Activated CD4-positive, alpha-beta T cell treated with anti-CD3 and anti-CD28 coated beads, Interleukin-2, amount 50 U/mL, for 1 hour (primary cell): Measurements from ENCODE around the gene LEFTY2.
"Not testable (repeated sequence)": the region's sequence is repeated elsewhere in the genome, so short reads cannot be mapped to it uniquely, and the experiment has no call there.

Experiments
- DNase-seq: peaks from one replicate; pipeline ENCODE4 v3.0.0-alpha.2; 2020

LEFTY2 gene

DNA sequence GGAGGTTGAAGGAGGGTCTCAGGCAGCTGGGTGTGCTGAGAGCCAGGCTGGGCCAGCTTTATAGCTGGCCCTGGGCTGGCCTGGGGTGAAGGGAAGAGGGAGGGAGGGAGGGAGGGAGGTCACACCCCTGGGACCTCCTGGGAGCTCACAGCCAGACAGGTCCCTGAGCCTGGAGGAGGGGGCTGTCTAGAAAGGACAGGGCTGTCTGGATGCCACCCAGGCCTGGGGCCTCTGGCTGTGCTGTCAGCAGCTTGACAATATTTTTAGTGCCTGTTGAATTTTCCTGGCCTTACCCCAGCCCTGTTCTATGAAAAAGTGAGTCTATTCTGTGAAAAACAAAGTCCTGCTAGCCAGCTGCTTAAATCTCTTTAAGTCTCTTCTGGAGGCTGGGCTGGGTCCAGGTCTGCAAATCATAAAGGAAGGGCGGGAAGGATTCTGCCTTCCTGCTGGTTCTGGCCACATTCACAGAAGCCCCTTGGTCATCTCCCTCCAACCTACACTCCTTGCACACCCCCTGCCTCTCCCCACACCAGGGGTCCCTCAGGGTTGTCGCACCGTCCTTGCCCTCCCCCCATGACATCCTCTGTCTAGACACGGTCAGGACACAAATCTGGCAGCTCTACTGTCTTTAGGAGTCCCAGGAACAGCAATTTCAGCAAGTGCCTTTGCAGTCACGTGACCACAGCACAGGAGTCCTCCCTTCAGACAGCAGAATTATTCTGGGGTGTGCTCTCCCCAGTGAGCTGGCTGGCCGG, at the start of gene LEFTY2:
TSS of gene LEFTY2 (minus strand) at position 34 of the 755 bp plus-strand sequence. CDS start 80 bp downstream, outside the sequence.
- DNase-seq, result no peak

- DNase-seq, result no peak
Observed at GRCh38 chr1:225987491-225988316, 46.7 kb upstream of the LEFTY2 start.

DNA sequence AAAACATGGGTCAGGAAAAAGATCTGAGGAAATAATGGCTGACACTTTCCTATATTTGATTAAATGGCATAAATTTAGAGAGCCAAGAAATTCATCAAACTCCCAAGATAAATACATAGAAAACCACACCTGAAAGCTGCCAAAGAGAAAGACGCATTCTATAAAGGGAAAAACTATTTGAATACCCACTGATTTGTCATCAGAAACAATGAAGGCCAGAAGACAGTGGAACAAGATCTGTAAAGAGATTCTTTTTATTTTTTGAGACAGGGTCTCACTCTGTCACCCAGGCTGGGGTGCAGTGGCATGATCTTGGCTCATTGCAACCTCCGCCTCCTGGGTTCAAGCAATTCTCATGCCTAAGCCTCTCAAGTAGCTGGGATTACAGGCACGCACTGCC, 40.7 kb upstream of the LEFTY2 start:
- DNase-seq, result no peak

DNA sequence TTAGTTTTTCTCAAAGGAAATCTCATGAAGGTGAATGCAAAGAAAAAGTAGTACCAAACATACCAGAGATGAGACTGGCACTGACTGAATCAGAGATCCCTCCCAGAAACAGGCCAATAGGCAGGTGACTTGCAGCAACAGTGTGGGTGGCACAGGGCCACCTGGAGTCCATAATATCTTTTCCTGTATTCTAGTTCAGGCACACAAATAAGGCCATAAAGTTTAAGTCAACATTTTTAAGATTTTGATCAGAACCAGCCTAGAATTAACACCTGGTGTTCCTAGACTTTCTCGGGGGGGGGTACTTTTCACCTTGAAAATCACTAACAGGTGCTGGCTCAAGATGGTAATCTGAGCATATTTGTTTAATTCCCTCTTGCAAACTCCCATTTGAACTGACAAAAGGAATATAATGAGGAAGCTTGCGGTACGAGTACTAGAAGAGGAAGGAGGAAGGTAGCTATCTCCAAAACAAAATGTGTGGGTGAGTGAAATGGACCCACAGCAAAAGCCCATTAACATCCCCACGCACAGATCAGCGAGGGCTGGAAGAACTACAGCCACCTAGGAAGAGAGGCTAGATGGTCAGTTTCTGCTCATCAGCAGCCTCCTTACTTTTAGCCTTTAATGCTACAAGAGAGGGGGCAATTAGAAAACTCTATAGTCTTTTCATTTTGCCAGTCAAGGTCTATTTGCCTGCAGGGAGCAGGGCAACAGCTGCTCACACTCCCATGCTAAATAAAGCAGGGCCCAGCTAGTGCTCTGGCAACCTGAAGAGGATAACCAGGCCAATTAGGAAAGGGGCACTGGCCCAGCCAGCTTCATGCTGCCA, 39.2 kb upstream of the LEFTY2 start:
- no peak for DNase-seq

- no peak for DNase-seq
Observed at GRCh38 chr1:225979421-225979820, 38.4 kb upstream of the LEFTY2 start.

DNA sequence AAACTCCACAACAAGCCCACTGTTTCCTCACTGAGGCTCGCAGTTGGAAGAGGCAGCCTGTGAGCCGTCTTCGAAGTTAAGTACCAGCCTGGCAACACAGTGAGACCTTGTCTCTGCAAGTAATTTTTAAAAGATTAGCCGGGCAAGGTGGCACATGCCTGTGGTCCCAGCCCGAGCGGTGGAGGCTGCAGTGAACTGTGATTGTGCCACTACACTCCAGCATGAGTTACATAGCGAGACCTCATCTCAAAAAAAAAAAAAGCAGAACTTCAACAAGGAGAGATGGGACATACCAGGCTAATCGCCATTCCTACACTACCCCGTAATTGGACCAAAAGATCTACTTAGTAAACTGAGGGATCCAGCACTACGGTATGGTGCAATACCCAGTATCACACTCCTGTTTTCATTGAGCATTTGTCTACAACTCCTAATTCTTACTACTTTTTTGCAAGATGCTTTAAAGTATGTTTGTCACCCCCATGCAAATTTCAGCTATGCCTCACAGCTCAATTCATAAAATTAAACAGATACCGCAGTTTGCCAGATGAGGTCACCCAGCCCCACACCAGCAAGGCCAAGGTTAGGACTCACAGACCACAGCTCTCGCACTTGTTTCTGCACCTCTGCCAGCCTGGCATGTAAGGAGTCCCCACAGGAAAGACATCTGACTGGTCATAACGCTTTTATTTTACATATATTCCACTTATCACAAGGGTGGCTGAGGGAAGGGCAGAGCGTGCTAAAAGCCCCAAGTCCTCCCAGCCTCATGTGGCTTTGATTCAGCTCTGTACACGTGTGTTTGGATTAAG, 37.1 kb upstream of the LEFTY2 start:
- DNase-seq, result no peak

- DNase-seq, result not testable (repeated sequence)
Observed at GRCh38 chr1:225975146-225975545, 34.1 kb upstream of the LEFTY2 start.

DNA sequence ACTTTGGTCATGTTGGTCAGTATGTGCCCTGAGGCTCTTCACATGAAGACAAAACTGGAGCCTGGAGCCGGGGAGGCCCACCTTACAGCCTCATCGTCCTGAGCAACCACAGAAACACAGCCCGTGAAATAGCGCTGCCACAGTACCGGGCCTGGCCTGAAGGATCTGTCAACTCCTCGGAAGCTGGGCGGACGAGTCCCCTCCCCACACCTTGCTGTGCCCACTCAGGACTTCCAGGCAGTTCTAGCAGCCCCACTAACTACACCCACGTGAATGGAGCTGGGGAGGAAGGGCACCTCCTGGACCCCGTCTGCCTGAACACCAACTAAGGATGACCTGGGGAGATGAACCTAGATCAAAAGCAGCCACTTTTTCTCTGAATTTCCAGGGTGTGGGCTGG, 33.4 kb upstream of the LEFTY2 start:
- no peak for DNase-seq

DNA sequence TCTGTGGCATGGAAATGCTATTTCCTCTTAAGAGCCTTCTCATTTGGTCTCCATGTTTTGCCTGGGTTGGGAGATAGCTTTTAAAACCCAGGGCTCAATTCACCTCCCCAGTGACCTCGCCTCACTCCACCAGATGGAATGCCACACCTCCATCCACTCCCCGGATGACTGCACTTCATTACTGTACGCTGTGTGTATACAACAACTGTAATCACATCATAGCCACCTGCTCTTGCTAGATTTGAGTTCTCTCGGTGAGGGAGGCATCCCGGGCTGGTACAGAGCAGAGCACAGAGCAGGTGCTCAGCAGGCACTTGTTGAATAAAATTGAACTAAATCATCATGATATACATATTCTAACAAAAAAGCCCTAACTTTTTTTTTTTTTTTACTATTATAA, 32.1 kb upstream of the LEFTY2 start:
- no peak for DNase-seq

DNA sequence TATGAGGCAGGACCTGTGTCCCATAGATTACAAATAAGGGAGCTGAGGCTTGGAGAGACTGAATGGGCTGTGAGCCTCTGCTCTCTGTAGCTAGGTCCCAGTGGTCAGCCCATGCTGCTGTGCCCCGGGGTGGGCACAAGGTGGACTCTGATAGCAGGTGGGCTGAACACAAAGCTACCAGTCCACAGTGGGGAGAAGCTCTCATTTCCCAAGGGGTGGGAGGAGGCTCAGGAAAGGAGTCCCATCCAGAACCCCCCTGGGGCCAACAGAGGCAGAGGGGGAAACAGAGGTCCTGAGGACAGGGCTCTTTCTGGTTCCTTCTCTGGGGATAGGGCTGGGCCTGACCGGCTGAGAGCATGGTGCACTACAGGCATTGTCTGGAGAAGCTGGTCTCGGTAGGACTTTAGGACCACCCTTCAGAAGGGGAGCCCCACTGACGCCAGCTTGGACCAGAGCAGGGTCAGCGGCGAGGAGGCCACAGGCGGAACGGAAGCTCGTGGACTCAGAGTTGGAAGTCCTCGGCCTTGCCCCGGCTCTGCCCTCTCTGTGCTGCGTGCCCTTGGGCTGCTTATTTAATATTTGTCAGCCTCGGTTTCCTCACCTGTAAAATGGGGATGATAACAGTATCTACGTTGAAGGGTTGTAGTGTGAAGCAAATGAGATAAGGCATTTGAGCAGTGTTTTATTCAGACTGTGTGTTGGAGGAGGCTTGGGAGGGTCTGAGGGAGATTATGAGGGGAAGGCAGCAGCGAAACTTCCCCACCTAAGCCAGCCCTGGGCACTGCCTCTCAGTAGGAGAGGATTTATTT, 31.5 kb upstream of the LEFTY2 start:
- no peak for DNase-seq

- DNase-seq, result not testable (repeated sequence)
Observed at GRCh38 chr1:225970592-225971157, 29.7 kb upstream of the LEFTY2 start.

- not testable (repeated sequence) for DNase-seq
Observed at GRCh38 chr1:225969751-225970150, 28.7 kb upstream of the LEFTY2 start.

GRCh38 chr1:225965231-225965630, 24.2 kb upstream of the LEFTY2 start:
- no peak for DNase-seq

DNA sequence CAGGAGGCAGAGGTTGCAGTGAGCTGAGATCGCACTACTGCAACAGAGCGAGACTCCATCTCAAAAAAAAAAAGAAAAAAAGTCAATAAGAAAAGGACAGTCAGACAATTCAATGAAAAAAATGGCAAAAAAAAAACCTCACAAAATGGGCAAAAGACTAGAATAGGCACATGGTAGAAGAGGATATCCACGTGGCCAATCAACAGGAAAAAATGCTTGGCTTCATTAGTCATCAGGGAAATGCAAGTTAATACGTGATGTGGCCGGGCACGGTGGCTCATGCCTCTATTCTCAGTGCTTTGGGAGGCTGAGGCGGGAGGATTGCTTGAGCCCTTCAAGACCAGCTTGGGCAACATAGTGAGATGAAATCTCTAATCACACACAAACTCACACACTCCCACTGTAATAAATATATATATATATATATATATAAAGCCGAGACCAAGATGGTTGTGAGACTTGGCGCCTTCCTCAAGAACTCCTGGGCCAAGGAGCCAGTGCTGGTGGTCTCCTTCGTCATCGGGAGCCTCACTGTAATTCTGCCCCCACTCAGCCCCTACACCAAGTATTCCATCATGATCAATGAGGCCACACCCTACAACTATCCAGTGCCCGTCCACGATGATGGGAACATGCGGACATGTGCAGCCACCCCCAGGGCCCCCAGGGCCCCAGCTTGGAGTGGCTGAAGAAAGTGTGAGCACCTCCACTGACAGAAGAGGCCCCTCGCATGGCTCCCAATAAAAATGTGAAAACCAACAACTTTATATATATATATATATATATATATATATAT, 22.9 kb upstream of the LEFTY2 start:
- no peak for DNase-seq

DNA sequence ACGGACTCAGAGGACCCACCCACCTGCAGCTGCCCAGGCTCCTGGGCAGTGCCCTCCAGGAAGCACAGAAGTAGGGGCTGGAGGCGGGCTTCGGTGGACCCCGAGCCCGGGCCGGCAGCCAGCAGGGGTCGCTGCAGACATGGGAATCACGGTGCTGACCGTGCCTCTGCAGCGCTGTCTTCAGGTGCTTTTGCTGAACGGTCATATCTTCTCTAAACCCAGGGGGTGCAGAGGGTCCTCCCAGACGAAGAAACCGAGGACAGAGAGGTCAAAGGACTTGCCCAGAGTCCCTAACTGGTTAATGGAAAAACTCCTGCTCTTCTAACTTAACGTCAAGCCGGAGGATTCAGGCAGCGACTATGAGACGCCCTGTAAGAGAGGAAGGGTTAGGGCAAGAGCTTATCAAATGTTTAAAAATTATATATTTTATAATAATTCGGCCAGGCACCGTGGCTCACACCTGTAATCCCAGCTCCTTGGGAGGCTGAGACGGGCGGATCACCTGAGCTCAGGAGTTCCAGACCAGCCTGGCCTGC, 21.5 kb upstream of the LEFTY2 start:
- DNase-seq, result peak; percentile 55

DNA sequence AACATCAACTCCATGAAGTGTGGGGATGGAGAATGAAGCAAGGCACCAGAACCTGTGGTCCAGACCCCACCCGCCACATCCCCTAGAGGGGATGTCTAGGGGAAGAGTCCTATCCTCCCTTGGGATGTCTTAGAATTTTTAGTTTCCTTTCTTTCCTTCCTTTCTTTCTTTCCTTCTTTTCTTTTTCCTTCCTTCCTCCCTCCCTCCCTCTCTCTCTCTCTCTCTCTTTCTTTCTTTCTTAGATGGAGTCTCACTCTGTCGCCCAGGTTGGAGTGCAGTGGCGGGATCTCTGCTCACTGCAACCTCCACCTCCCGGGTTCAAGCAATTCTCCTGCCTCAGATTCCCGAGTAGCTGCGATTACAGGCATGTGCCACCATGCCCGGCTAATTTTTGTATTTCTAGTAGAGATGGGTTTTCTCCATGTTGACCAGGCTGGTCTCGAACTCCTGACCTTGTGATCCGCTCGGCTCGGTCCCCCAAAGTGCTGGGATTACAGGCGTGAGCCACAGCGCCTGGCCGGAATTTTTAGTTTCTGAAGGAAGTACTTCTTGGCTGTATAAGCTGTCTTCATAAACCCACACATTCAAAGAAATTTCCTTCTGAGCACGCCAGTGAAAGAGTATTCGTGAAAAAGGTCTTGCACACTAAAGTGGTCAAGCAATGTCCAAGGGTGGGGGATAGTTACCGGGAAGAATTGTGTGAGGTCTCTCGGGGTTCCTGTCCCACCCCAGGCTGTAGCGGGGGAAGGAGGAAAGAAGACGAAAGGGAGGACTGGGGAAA, 20.8 kb upstream of the LEFTY2 start:
- DNase-seq, result no peak

DNA sequence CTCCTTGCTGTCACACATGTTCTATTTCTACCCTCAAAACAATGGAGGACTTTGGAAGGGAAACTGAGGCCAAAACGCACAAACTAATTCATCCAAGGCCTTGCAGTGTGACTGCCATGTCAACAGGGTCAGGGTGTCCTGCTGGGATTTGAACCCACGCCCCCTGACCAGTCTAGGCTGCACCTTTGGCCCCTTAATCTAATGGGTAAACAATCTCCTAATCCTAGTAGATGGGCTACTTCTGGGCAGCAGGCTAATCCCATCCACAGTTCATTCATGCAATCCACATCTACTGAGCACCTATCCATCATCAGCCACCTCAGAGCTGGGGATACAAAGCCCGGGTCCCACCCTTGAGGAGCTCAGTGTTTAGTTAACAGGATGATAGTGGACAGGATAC, 17.0 kb upstream of the LEFTY2 start:
- no peak for DNase-seq

DNA sequence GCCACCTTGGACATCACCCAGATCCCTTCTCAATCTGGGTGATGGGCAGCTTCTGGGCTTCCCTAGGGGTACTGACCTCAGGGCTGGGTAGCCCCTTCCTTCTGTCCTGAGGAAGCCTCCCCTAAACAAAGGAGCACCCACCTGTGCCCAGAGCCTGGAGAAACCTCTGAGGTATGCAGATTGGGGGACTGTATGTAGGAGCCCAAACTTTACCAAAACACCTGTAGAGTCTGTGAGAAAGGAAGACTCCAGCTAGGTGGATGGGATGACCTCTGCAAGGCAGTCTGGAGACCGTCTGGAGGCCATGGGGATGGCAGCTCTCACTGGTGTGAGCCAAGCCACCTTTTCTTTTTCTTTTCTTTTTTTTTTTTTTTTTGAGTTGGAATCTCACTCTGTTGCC, 13.7 kb upstream of the LEFTY2 start:
- no peak for DNase-seq

GRCh38 chr1:225953315-225953714, 12.3 kb upstream of the LEFTY2 start:
- no peak for DNase-seq
